ENCODE data around the gene AP3D1. TPM values are rescaled to one million over a fixed set of nuclear protein-coding genes. Genes with fewer than 3 reads are reported as not detected.
"Not testable (repeated sequence)": the region's sequence is repeated elsewhere in the genome, so short reads cannot be mapped to it uniquely, and the experiment has no call there.

Gene AP3D1
- total RNA-seq, 1 experiment from 2014 or later, result 145 TPM

- no peak for DNase-seq (ENCODE audit: low spot score)
Measured at GRCh38 chr19:2150794-2151338, 500 bp downstream of the AP3D1 start.

- DNase-seq (ENCODE audit: low spot score), result peak; percentile 71
Measured at GRCh38 chr19:2149980-2150793, 1.2 kb downstream of the AP3D1 start.

- no peak for DNase-seq (ENCODE audit: low spot score)
Measured at GRCh38 chr19:2148482-2149135, 2.8 kb downstream of the AP3D1 start.

- no peak for DNase-seq (ENCODE audit: low spot score)
Measured at GRCh38 chr19:2145831-2146241, 5.5 kb downstream of the AP3D1 start.

GRCh38 chr19:2144190-2144589 lies 7.2 kb downstream of the AP3D1 start:
- no peak for DNase-seq (ENCODE audit: low spot score)

GRCh38 chr19:2142173-2142829 lies 9.1 kb downstream of the AP3D1 start:
- no peak for DNase-seq (ENCODE audit: low spot score)

GRCh38 chr19:2140138-2140569 lies 11.2 kb downstream of the AP3D1 start:
- DNase-seq (ENCODE audit: low spot score), result no peak

- no peak for DNase-seq (ENCODE audit: low spot score)
Measured at GRCh38 chr19:2139385-2140137, 11.8 kb downstream of the AP3D1 start.

GRCh38 chr19:2138061-2138728 lies 13.2 kb downstream of the AP3D1 start:
- no peak for DNase-seq (ENCODE audit: low spot score)

GRCh38 chr19:2136796-2137195 lies 14.6 kb downstream of the AP3D1 start:
- DNase-seq (ENCODE audit: low spot score), result no peak

GRCh38 chr19:2135474-2136402 lies 15.6 kb downstream of the AP3D1 start:
- DNase-seq (ENCODE audit: low spot score), result no peak

- DNase-seq (ENCODE audit: low spot score), result no peak
Measured at GRCh38 chr19:2132731-2133490, 18.5 kb downstream of the AP3D1 start.

- DNase-seq (ENCODE audit: low spot score), result no peak
Measured at GRCh38 chr19:2132191-2132590, 19.2 kb downstream of the AP3D1 start.

- not testable (repeated sequence) for DNase-seq (ENCODE audit: low spot score)
Measured at GRCh38 chr19:2131012-2131975, 20.1 kb downstream of the AP3D1 start.

- no peak for DNase-seq (ENCODE audit: low spot score)
Measured at GRCh38 chr19:2129892-2130770, 21.2 kb downstream of the AP3D1 start.

- no peak for DNase-seq (ENCODE audit: low spot score)
Measured at GRCh38 chr19:2129486-2129885, 21.9 kb downstream of the AP3D1 start.

GRCh38 chr19:2129022-2129421 lies 22.3 kb downstream of the AP3D1 start:
- no peak for DNase-seq (ENCODE audit: low spot score)

All from HT-29 (cell line).